ENCODE data around the gene SIGLEC1. TPM values are rescaled to one million over a fixed set of nuclear protein-coding genes. Genes with fewer than 3 reads are reported as not detected.

Gene SIGLEC1
- not detected for total RNA-seq

DNA sequence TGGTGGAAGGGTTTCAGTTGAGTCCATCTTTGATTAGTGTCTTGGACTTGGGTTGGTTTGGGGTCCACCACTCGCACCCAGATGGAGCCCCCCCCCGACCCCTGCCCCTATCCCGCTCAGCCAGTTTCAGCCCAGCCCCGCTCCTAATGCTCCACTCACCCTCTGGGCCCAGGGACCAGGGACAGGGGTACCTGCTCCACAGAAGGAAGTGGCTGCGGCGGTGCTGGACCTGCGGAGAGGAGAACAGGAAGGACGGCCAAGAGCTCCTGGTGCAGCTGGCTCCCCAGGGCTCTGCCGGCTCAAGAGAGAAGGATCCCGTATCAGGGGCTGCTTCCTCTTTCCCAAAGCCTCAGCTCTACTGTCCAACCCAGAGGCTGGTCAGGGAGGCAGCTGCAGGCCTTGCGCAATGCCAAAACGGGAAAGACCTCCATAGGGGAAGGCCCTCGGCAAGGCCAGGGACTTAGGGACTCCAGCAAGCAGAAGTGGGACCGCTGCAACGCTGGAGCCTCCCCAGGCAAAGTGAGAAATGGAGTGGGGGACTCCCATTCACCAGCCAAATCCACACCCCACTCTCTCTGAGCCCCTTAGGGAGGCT, at the start of gene SIGLEC1:
TSS of gene SIGLEC1 (minus strand) at position 322 of the 595 bp plus-strand sequence. CDS start 5,472 bp downstream, outside the sequence.
- H3K4me1 Mint-ChIP-seq (ENCODE audit: low read depth) = no peaks in the 10 kb centered on the region
- DNase-seq (no peak), ATAC-seq (no peak)
- H3K9me3 Mint-ChIP-seq = no peaks in the 10 kb centered on the region
- ChIA-PET POLR2A (no interaction called here), CTCF (interaction anchor here (0.7 to 1.3 kb wide), 2 partner anchors 8 to 36 kb away, joined by 4 read pairs; no protein-coding TSS in a partner anchor)
- no peak within 1 kb of the TSS for H3K27ac Mint-ChIP-seq
- intact Hi-C loops (cut with micrococcal nuclease) = loop anchor here (5.0 kb wide), 1 partner anchor 35 kb away; no protein-coding TSS in a partner anchor
- no peak within 1 kb of the TSS for H3K4me3 Mint-ChIP-seq
- TF ChIP-seq, protein P1, sequence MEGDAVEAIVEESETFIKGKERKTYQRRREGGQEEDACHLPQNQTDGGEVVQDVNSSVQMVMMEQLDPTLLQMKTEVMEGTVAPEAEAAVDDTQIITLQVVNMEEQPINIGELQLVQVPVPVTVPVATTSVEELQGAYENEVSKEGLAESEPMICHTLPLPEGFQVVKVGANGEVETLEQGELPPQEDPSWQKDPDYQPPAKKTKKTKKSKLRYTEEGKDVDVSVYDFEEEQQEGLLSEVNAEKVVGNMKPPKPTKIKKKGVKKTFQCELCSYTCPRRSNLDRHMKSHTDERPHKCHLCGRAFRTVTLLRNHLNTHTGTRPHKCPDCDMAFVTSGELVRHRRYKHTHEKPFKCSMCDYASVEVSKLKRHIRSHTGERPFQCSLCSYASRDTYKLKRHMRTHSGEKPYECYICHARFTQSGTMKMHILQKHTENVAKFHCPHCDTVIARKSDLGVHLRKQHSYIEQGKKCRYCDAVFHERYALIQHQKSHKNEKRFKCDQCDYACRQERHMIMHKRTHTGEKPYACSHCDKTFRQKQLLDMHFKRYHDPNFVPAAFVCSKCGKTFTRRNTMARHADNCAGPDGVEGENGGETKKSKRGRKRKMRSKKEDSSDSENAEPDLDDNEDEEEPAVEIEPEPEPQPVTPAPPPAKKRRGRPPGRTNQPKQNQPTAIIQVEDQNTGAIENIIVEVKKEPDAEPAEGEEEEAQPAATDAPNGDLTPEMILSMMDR (IDR thresholded peaks at IDR 0.05) = no peak
- H3K27me3 Mint-ChIP-seq = peaks cover 1% of the 10 kb centered on the region
- no peaks in the 10 kb centered on the region for H3K36me3 Mint-ChIP-seq (ENCODE audit: low read depth)

DNA sequence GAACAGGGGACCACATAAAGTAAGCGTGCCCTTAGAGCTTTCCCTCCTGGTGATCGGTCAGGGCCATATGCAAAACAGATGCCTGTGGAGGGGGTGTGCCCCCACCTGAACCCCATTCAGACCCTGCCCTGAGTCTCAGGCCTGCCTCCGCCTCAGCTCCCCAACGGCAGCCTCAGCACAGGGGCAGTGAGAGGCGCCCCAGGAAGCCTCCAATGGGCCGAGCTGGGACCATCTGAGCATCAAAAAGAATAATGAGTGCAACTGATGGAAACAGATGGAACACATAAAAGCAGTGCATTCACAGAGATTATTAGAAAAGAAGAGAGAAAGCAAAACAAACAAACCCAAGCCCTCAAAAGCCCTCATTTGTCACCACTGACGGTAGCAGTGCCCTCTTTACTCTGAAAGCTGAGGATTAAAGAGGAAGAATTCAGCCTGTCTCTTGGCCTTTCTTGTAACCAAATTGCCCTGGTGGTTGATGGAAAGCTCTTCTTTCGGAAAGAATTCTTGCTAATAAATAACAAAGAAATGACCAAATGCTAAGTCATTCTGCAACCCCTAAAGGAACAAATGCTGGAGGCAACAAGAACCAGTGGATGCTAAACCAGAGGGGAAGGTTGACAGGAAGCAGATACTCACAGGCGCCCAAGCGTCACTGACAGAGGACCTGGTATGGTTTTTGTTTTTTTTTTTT, 48.4 kb upstream of the SIGLEC1 start:
- POLR2A ChIA-PET = interaction anchor here (1.9 kb wide), 1 partner anchor 60 kb away, joined by 5 read pairs; the partner anchor contains the start of gene AP5S1
- DNase-seq = no peak
- intact Hi-C loops (cut with micrococcal nuclease) = no loop called here
- no peaks in the 10 kb centered on the region for H3K27me3 Mint-ChIP-seq
- CTCF ChIA-PET = interaction anchor here (0.9 kb wide), 1 partner anchor 8 kb away, joined by 3 read pairs; no protein-coding TSS in a partner anchor
- peaks cover 1% of the 10 kb centered on the region for H3K4me1 Mint-ChIP-seq (ENCODE audit: low read depth)
- no peak for ATAC-seq
- H3K4me3 Mint-ChIP-seq = no peak overlapping the region
- TF ChIP-seq, protein P1 (IDR thresholded peaks at IDR 0.05) = no peak
- peaks cover 12% of the 10 kb centered on the region for H3K36me3 Mint-ChIP-seq (ENCODE audit: low read depth)
- H3K27ac Mint-ChIP-seq = no peak overlapping the region
- no peaks in the 10 kb centered on the region for H3K9me3 Mint-ChIP-seq

DNA sequence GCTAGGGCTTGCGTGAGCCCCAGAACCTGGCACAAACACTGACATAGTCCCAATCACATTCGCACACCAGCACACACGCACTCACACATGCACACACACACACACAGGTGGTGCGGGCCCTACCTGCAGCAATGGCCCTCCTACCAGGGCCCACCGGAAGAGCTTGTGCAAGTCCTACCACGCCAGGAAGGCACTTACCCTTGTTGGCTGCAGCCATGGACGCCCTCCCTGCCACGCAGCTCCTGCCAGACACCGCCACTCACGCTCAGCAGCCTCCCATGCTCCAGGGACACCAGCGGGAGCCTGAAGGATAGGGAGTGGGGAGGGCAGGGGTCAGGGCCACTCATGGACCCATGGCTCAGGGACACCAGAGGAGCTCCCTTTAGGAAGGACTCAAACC, 47.5 kb upstream of the SIGLEC1 start:
- TF ChIP-seq, protein P1 (IDR thresholded peaks at IDR 0.05) = no peak
- Mint-ChIP-seq H3K9me3 (no peaks in the 10 kb centered on the region), H3K4me3 (no peak overlapping the region), H3K27ac (no peak overlapping the region), H3K27me3 (no peaks in the 10 kb centered on the region), H3K36me3 (ENCODE audit: low read depth) (peaks cover 12% of the 10 kb centered on the region), H3K4me1 (ENCODE audit: low read depth) (no peaks in the 10 kb centered on the region)
- ATAC-seq (no peak), DNase-seq (no peak)
- CTCF ChIA-PET = interaction anchor here (0.9 kb wide), 1 partner anchor 9 kb away, joined by 3 read pairs; no protein-coding TSS in a partner anchor
- POLR2A ChIA-PET = interaction anchor here (1.9 kb wide), 1 partner anchor 61 kb away, joined by 5 read pairs; the partner anchor contains the start of gene AP5S1
- intact Hi-C loops (cut with micrococcal nuclease) = no loop called here

DNA sequence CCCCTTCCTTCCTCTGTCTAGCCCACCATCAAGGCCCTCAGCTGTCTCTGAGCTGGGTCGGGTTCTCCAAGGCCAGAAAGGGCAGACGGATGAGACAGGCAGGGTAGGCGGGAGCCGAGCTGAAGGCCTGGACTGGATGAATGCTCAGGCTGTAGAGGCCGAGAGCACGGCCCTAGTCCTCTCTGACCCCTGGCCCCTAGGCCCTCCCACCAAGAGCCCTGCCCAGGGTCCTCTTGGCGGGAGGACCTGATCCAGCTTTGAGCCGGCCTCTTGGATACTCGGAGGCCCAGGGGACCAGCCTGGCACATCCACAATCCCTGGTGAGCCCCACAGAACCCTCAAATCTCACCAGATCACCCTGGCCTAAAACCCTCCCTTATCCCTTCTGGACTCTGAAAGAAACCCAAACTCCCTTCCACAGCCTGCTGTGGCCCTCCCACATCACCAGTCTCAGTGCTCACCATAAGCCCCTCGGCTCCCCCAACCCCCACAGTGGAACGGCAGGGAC, 47.0 kb upstream of the SIGLEC1 start:
- no peaks in the 10 kb centered on the region for H3K9me3 Mint-ChIP-seq
- TF ChIP-seq, protein P1 (IDR thresholded peaks at IDR 0.05) = no peak
- ATAC-seq (no peak), DNase-seq (no peak)
- H3K27ac Mint-ChIP-seq = no peak overlapping the region
- ChIA-PET CTCF (interaction anchor here (0.7 kb wide), 1 partner anchor 8 kb away, joined by 3 read pairs; the partner anchor contains the start of gene ADISSP), POLR2A (interaction anchor here (1.9 kb wide), 1 partner anchor 61 kb away, joined by 5 read pairs; the partner anchor contains the start of gene AP5S1)
- H3K36me3 Mint-ChIP-seq (ENCODE audit: low read depth) = peaks cover 12% of the 10 kb centered on the region
- H3K4me3 Mint-ChIP-seq = no peak overlapping the region
- H3K27me3 Mint-ChIP-seq = no peaks in the 10 kb centered on the region
- intact Hi-C loops (cut with micrococcal nuclease) = no loop called here
- H3K4me1 Mint-ChIP-seq (ENCODE audit: low read depth) = no peaks in the 10 kb centered on the region
